Nephron progenitor cell (in vitro differentiated cells): Measurements from ENCODE around the gene INSYN2B.

Experiments
- DNase-seq: peaks from one replicate; pipeline ENCODE4 v3.0.0; 2021
- H3K27ac Mint-ChIP-seq: 2 replicates; pipeline ENCODE4 v1.8.0; 2021; ENCODE audit warnings: mild to moderate bottlenecking, moderate library complexity, mixed read lengths
- H3K27me3 Mint-ChIP-seq: 2 replicates; pipeline ENCODE4 v1.8.0; 2021; ENCODE audit warnings: mild to moderate bottlenecking, low read depth, mixed read lengths; ENCODE audit not compliant: poor library complexity
- H3K36me3 Mint-ChIP-seq: 2 replicates; pipeline ENCODE4 v1.8.0; 2021; ENCODE audit warnings: low read depth, mixed read lengths
- H3K4me1 Mint-ChIP-seq: 2 replicates; pipeline ENCODE4 v1.8.0; 2021; ENCODE audit warnings: mixed read lengths
- H3K4me3 Mint-ChIP-seq: 2 replicates; pipeline ENCODE4 v1.8.0; 2021; ENCODE audit warnings: mild to moderate bottlenecking, moderate library complexity, mixed read lengths
- H3K9me3 Mint-ChIP-seq: 2 replicates; pipeline ENCODE4 v1.8.0; 2021; ENCODE audit warnings: mild to moderate bottlenecking, moderate library complexity, mixed read lengths
- CTCF ChIP-seq: fragments of 200-600 bp; sonication (generic); IDR thresholded peaks from 2 replicates; pipeline ENCODE4 v1.5.0; 2021; ENCODE audit warnings: antibody characterized with exemption

Gene INSYN2B

GRCh38 chr5:169970911-169971765, 9.2 kb downstream of the INSYN2B start:
- Mint-ChIP-seq H3K36me3 (no peaks in the 10 kb centered on the region), H3K4me1 (peaks cover 17% of the 10 kb centered on the region), H3K27me3 (peaks cover 10% of the 10 kb centered on the region), H3K9me3 (no peaks in the 10 kb centered on the region), H3K27ac (no peak overlapping the region), H3K4me3 (no peak overlapping the region)
- DNase-seq = no peak
- TF ChIP-seq CTCF = no peak

- DNase-seq = no peak
- peaks cover 17% of the 10 kb centered on the region for H3K4me1 Mint-ChIP-seq
- peaks cover 10% of the 10 kb centered on the region for H3K27me3 Mint-ChIP-seq
- no peaks in the 10 kb centered on the region for H3K36me3 Mint-ChIP-seq
- TF ChIP-seq CTCF = no peak
- H3K27ac Mint-ChIP-seq = no peak overlapping the region
- H3K9me3 Mint-ChIP-seq = no peaks in the 10 kb centered on the region
- no peak overlapping the region for H3K4me3 Mint-ChIP-seq
These were observed 10.0 kb downstream of the INSYN2B start for GRCh38 chr5:169970339-169970738.

GRCh38 chr5:169964246-169964645, 16.0 kb downstream of the INSYN2B start:
- no peak for DNase-seq
- TF ChIP-seq CTCF = no peak
- Mint-ChIP-seq H3K36me3 (no peaks in the 10 kb centered on the region), H3K27ac (no peak overlapping the region), H3K4me3 (no peak overlapping the region), H3K27me3 (peaks cover 10% of the 10 kb centered on the region), H3K4me1 (peaks cover 5% of the 10 kb centered on the region), H3K9me3 (no peaks in the 10 kb centered on the region)

GRCh38 chr5:169960659-169961058, 19.6 kb downstream of the INSYN2B start:
- TF ChIP-seq CTCF = no peak
- H3K27ac Mint-ChIP-seq = no peak overlapping the region
- H3K4me3 Mint-ChIP-seq = no peak overlapping the region
- H3K36me3 Mint-ChIP-seq = no peaks in the 10 kb centered on the region
- no peaks in the 10 kb centered on the region for H3K9me3 Mint-ChIP-seq
- DNase-seq = no peak
- no peaks in the 10 kb centered on the region for H3K4me1 Mint-ChIP-seq
- H3K27me3 Mint-ChIP-seq = peaks cover 25% of the 10 kb centered on the region

- no peaks in the 10 kb centered on the region for H3K9me3 Mint-ChIP-seq
- DNase-seq = no peak
- no peak overlapping the region for H3K4me3 Mint-ChIP-seq
- peaks cover 30% of the 10 kb centered on the region for H3K27me3 Mint-ChIP-seq
- H3K4me1 Mint-ChIP-seq = no peaks in the 10 kb centered on the region
- no peaks in the 10 kb centered on the region for H3K36me3 Mint-ChIP-seq
- TF ChIP-seq CTCF = no peak
- no peak overlapping the region for H3K27ac Mint-ChIP-seq
These were observed 22.0 kb downstream of the INSYN2B start for GRCh38 chr5:169958278-169958677.

- H3K4me3 Mint-ChIP-seq = no peak overlapping the region
- DNase-seq = no peak
- no peak for TF ChIP-seq CTCF
- no peaks in the 10 kb centered on the region for H3K4me1 Mint-ChIP-seq
- H3K36me3 Mint-ChIP-seq = no peaks in the 10 kb centered on the region
- H3K9me3 Mint-ChIP-seq = no peaks in the 10 kb centered on the region
- peaks cover 34% of the 10 kb centered on the region for H3K27me3 Mint-ChIP-seq
- H3K27ac Mint-ChIP-seq = no peak overlapping the region
These were observed 23.5 kb downstream of the INSYN2B start for GRCh38 chr5:169956756-169957155.
